Right atrium auricular region (tissue), 2 donors: ENCODE results near the gene ZNF831. TPM values are rescaled to one million over a fixed set of nuclear protein-coding genes. Genes with fewer than 3 reads are reported as not detected.

Experiments
- DNase-seq: peaks from one replicate; pipeline ENCODE4 v3.0.0-alpha.2; 2019; ENCODE audit warnings: low spot score
- H3K27ac ChIP-seq, 2 donors: fragments of 200-600 bp; sonication (generic); 1 replicate in 1 of 2; 2 replicates in 1 of 2; pipeline ENCODE4 v1.5.1; 2016 to 2019
- H3K27me3 ChIP-seq, 2 donors: fragments of 200-600 bp; sonication (generic); one replicate each; pipeline versions ENCODE4 v1.5.1 to v1.6.0; 2017 to 2019
- H3K36me3 ChIP-seq: fragments of 200-600 bp; sonication (generic); one replicate; pipeline ENCODE4 v1.5.1; 2016
- H3K4me1 ChIP-seq, 2 donors: fragments of 200-600 bp; sonication (generic); one replicate each; pipeline versions ENCODE4 v1.5.1 to v1.6.0; 2017 to 2019
- H3K4me3 ChIP-seq, 2 donors: fragments of 200-600 bp; sonication (generic); 1 replicate in 1 of 2; 2 replicates in 1 of 2; pipeline ENCODE4 v1.5.1; 2017 to 2019; ENCODE audit warnings: mild to moderate bottlenecking in 1 of 2, moderate library complexity in 1 of 2
- H3K9me3 ChIP-seq, 2 donors: fragments of 200-600 bp; sonication (generic); one replicate each; pipeline ENCODE4 v1.5.1; 2019
- total RNA-seq, 2 donors: library from RNA; depleted of rRNA; stranded (reverse); fragments of >200 nt; gene quantifications; one replicate each; pipeline ENCODE4 v1.1.0, GENCODE V29; 2016
- TF ChIP-seq, protein P1 (sequence below), 2 donors: fragments of 200-600 bp; sonication (generic); IDR thresholded peaks; one replicate each; pipeline ENCODE4 v1.5.1; 2019; ENCODE audit warnings: antibody characterized with exemption in 2 of 2

Gene ZNF831
- total RNA-seq, 2 donors from 2014 or later: 0.19 to 0.47 TPM

DNA sequence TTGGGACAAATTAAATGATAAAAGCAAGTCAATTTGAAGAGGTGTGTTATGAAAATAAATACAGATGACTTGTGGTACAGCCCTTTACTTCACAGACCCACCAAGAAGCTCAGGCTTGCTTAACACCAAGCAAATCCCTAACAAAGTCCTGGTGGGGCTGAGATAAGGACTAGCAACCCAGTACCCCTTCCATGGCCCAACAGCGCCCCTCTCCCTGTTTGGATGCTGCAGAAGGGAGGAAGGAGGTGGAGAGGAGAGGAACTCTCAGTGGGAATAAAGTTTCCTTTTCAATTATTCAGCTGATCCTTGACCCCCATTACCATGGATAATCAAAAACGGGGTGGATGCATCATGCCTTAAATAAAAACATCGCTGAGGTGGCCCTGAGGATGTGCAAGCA, 4.5 kb upstream of the ZNF831 start:
- Histone ChIP-seq H3K27ac (no peak overlapping the region), H3K36me3 (no peaks in the 10 kb centered on the region), H3K4me3 (no peak overlapping the region), H3K4me1 (no peaks in the 10 kb centered on the region), H3K9me3 (no peaks in the 10 kb centered on the region), H3K27me3 (no peaks in the 10 kb centered on the region)
- TF ChIP-seq, protein P1, sequence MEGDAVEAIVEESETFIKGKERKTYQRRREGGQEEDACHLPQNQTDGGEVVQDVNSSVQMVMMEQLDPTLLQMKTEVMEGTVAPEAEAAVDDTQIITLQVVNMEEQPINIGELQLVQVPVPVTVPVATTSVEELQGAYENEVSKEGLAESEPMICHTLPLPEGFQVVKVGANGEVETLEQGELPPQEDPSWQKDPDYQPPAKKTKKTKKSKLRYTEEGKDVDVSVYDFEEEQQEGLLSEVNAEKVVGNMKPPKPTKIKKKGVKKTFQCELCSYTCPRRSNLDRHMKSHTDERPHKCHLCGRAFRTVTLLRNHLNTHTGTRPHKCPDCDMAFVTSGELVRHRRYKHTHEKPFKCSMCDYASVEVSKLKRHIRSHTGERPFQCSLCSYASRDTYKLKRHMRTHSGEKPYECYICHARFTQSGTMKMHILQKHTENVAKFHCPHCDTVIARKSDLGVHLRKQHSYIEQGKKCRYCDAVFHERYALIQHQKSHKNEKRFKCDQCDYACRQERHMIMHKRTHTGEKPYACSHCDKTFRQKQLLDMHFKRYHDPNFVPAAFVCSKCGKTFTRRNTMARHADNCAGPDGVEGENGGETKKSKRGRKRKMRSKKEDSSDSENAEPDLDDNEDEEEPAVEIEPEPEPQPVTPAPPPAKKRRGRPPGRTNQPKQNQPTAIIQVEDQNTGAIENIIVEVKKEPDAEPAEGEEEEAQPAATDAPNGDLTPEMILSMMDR (IDR thresholded peaks at IDR 0.05): no peak
- no peak for DNase-seq

DNA sequence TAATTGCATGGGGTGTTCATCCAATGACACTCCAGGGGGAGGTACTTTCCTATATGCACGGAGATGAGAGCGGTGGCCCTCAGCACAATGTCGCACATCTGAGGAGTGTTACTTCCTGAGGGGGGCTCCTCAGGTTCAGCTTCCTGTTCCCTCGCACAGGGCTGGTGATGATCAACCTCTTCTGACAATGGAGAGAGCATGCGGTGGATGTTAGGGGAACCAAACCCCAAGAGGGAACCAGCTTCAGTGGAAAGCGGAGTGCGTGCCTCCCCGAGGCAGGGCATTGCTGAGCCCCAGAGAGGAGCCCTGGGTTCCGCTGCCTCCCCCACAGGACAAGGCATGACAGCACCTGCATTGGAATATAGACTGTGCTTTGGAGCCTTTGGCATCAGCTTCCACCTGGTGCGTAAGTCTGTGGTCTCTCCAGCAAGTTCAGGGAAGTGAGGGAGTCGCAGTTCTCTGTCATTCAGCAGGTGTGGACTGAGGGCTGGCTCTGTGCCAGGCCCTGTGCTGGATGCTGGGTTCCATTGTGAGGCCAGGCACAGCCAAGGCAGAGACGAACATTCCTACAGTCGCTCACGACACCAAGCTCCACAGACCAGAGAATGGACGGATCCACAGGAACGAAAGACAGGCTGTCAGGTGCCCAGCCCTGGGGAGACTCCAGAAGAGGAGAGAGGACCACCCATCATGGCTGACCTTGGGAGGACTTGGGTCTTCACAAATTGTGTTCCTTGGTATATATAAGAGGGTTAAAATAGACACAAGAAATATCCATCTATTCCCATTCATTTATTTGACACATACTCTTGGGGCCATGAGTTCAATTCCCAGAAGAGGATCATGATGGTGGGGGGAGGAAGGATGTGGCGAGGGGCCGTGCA, 3.9 kb upstream of the ZNF831 start:
- Histone ChIP-seq H3K4me1 (no peaks in the 10 kb centered on the region), H3K27me3 (no peaks in the 10 kb centered on the region), H3K4me3 (no peak overlapping the region), H3K9me3 (no peaks in the 10 kb centered on the region), H3K27ac (no peak overlapping the region), H3K36me3 (no peaks in the 10 kb centered on the region)
- TF ChIP-seq, protein P1 (IDR thresholded peaks at IDR 0.05): no peak
- DNase-seq: no peak

GRCh38 chr20:59160389-59161115, 3.1 kb upstream of the ZNF831 start:
- Histone ChIP-seq H3K4me1 (no peaks in the 10 kb centered on the region), H3K36me3 (no peaks in the 10 kb centered on the region), H3K9me3 (no peaks in the 10 kb centered on the region), H3K4me3 (no peak overlapping the region), H3K27ac (no peak overlapping the region), H3K27me3 (no peaks in the 10 kb centered on the region)
- TF ChIP-seq, protein P1 (IDR thresholded peaks at IDR 0.05): no peak
- DNase-seq: no peak

GRCh38 chr20:59161721-59162120, 1.9 kb upstream of the ZNF831 start:
- H3K27me3 ChIP-seq: no peaks in the 10 kb centered on the region
- DNase-seq: no peak
- no peaks in the 10 kb centered on the region for H3K36me3 ChIP-seq
- H3K9me3 ChIP-seq: no peaks in the 10 kb centered on the region
- no peak overlapping the region for H3K27ac ChIP-seq
- TF ChIP-seq, protein P1 (IDR thresholded peaks at IDR 0.05): no peak
- no peak overlapping the region for H3K4me3 ChIP-seq
- H3K4me1 ChIP-seq: no peaks in the 10 kb centered on the region

GRCh38 chr20:59164686-59165391, 1.2 kb downstream of the ZNF831 start:
- Histone ChIP-seq H3K4me1 (no peaks in the 10 kb centered on the region), H3K27me3 (no peaks in the 10 kb centered on the region), H3K36me3 (no peaks in the 10 kb centered on the region), H3K27ac (no peak overlapping the region), H3K9me3 (peaks cover 0 to 9% of the 10 kb centered on the region in 2 donors), H3K4me3 (no peak overlapping the region)
- TF ChIP-seq, protein P1 (IDR thresholded peaks at IDR 0.05): no peak
- DNase-seq: peak; percentile 50
